T-cell (primary cell): ENCODE data around the gene ZNF215. TPM values are rescaled to one million over a fixed set of nuclear protein-coding genes. Genes with fewer than 3 reads are reported as not detected.

Experiments used
- ATAC-seq, 4 experiments: fragments of 200-7000 bp in 3 of 4; fragments of 150-1000 bp in 1 of 4; cut with Tn5 transposase; replicated peaks in 1 of 4; 1 replicate in 3 of 4; 2 replicates in 1 of 4; pipeline ENCODE4 v1.10.0; 2021; ENCODE audit warnings: moderate library complexity in 3 of 4, mild to moderate bottlenecking in 2 of 4, moderate number of reproducible peaks in 1 of 4
- CTCF ChIA-PET, 2 donors: fragments of 300-600 bp; sonication (Branson Sonifier 250); formaldehyde crosslinking; loops; one replicate each; lab custom pipeline; 2022; ENCODE audit warnings: antibody characterized with exemption in 2 of 2; lab: Charles Lee
- POLR2A ChIA-PET, 2 donors: fragments of 300-600 bp; sonication (Branson Sonifier 250); formaldehyde crosslinking; loops; one replicate each; lab custom pipeline; 2022; ENCODE audit warnings: antibody characterized with exemption in 2 of 2; lab: Charles Lee
- DNase-seq, 35 experiments: peaks; one replicate each; pipeline versions ENCODE4 v3.0.0 to v3.0.0-alpha.2; 2013 to 2023
- H3K27ac ChIP-seq: one replicate; pipeline ENCODE4 v1.5.1; 2013; ENCODE audit warnings: low read length
- H3K27me3 ChIP-seq, 2 experiments: replicated peaks in 1 of 2; 1 replicate in 1 of 2; 2 replicates in 1 of 2; pipeline versions ENCODE4 v1.6.1 to v1.7.0; 2013; ENCODE audit warnings: low read length in 1 of 2, mixed read lengths in 1 of 2; ENCODE audit not compliant: control insufficient read depth in 2 of 2, insufficient read depth in 2 of 2; ENCODE audit errors: extremely low read depth in 1 of 2
- H3K36me3 ChIP-seq, 2 donors: 1 replicate in 1 of 2; 2 replicates in 1 of 2; pipeline versions ENCODE4 v1.6.1 to v1.7.0; 2013; ENCODE audit warnings: low read length in 1 of 2; ENCODE audit not compliant: control insufficient read depth in 2 of 2, insufficient read depth in 1 of 2; ENCODE audit errors: extremely low read depth in 1 of 2
- H3K4me1 ChIP-seq, 2 experiments: 1 replicate in 1 of 2; 2 replicates in 1 of 2; pipeline versions ENCODE4 v1.6.1 to v1.7.0; 2013; ENCODE audit warnings: low read length in 2 of 2, mixed read lengths in 1 of 2; ENCODE audit not compliant: insufficient read depth in 2 of 2, control insufficient read depth in 1 of 2; ENCODE audit errors: extremely low read depth in 1 of 2
- H3K4me3 ChIP-seq, 2 donors: 1 replicate in 1 of 2; 2 replicates in 1 of 2; pipeline versions ENCODE4 v1.5.1 to v1.7.0; 2013; ENCODE audit warnings: mild to moderate bottlenecking in 2 of 2, low read length in 1 of 2, moderate library complexity in 1 of 2; ENCODE audit not compliant: control insufficient read depth in 1 of 2; ENCODE audit errors: extremely low read depth in 1 of 2
- H3K9me3 ChIP-seq: 2 replicates; pipeline ENCODE4 v1.7.0; 2013
- H3K27ac Mint-ChIP-seq, 2 donors: one replicate each; pipeline ENCODE4 v1.8.0; 2020 to 2021; ENCODE audit warnings: mild to moderate bottlenecking in 2 of 2, mixed read lengths in 2 of 2
- H3K27me3 Mint-ChIP-seq, 2 donors: one replicate each; pipeline ENCODE4 v1.8.0; 2021 to 2022; ENCODE audit warnings: mixed read lengths in 2 of 2
- H3K36me3 Mint-ChIP-seq: one replicate; pipeline ENCODE4 v1.8.0; 2021; ENCODE audit warnings: mixed read lengths
- H3K4me1 Mint-ChIP-seq, 3 donors: one replicate each; pipeline ENCODE4 v1.8.0; 2020 to 2022; ENCODE audit warnings: mixed read lengths in 3 of 3, mild to moderate bottlenecking in 1 of 3
- H3K4me3 Mint-ChIP-seq, 3 donors: one replicate each; pipeline ENCODE4 v1.8.0; 2020 to 2022; ENCODE audit warnings: mild to moderate bottlenecking in 3 of 3, mixed read lengths in 3 of 3, moderate library complexity in 3 of 3
- H3K9me3 Mint-ChIP-seq, 3 donors: one replicate each; pipeline ENCODE4 v1.8.0; 2020 to 2022; ENCODE audit warnings: mixed read lengths in 3 of 3
- WGBS: methylation state at CpG from one replicate; pipeline ENCODE4 v1.1.5; 2013; ENCODE audit warnings: missing lambda C conversion rate; ENCODE audit not compliant: insufficient coverage; 5-methylcytosine and 5-hydroxymethylcytosine counted together
- total RNA-seq, 35 experiments: library from RNA in 6 of 35; stranded (reverse) in 6 of 35; fragments of 120-200 nt in 1 of 35; gene quantifications; one replicate each; pipeline versions ENCODE4 v1.2.1 to v1.2.4 and lab custom pipeline; 2013 to 2026

ZNF215 gene
- total RNA-seq, 5 donors from 2014 or later (not counting 1 experiment from before 2014, with no cell fraction given) = 0.10 to 0.70 (median 0.39) TPM; not detected in 1

- H3K4me3 Mint-ChIP-seq = no peak overlapping the region
- peaks cover 0 to 3% of the 10 kb centered on the region in 2 donors for H3K27me3 Mint-ChIP-seq
- DNase-seq (no peak), ATAC-seq (no peak)
- no peaks in the 10 kb centered on the region for H3K4me1 ChIP-seq
- H3K9me3 Mint-ChIP-seq = peaks cover 0 to 7% (median 4%) of the 10 kb centered on the region in 3 donors
- no peaks in the 10 kb centered on the region for H3K9me3 ChIP-seq
- no peak overlapping the region for H3K4me3 ChIP-seq
- CTCF ChIA-PET = no interaction called here
- no peaks in the 10 kb centered on the region for H3K36me3 ChIP-seq
- H3K4me1 Mint-ChIP-seq = no peaks in the 10 kb centered on the region
- no peak overlapping the region for H3K27ac Mint-ChIP-seq
- H3K27me3 ChIP-seq = no peaks in the 10 kb centered on the region
- no peak overlapping the region for H3K27ac ChIP-seq
- POLR2A ChIA-PET = no interaction called here
- H3K36me3 Mint-ChIP-seq = no peaks in the 10 kb centered on the region
Measured at GRCh38 chr11:6988506-6988905, 62.3 kb downstream of the ZNF215 start.

GRCh38 chr11:6991227-6991626 is 65.0 kb downstream of the ZNF215 start:
- Histone ChIP-seq H3K4me1 (no peaks in the 10 kb centered on the region), H3K27ac (no peak overlapping the region), H3K36me3 (no peaks in the 10 kb centered on the region), H3K27me3 (no peaks in the 10 kb centered on the region), H3K9me3 (no peaks in the 10 kb centered on the region), H3K4me3 (no peak overlapping the region)
- no peak overlapping the region for H3K27ac Mint-ChIP-seq
- no peaks in the 10 kb centered on the region for H3K4me1 Mint-ChIP-seq
- no peak overlapping the region for H3K4me3 Mint-ChIP-seq
- ATAC-seq (no peak), DNase-seq (no peak)
- H3K27me3 Mint-ChIP-seq = peaks cover 0 to 3% of the 10 kb centered on the region in 2 donors
- H3K36me3 Mint-ChIP-seq = no peaks in the 10 kb centered on the region
- ChIA-PET CTCF (no interaction called here), POLR2A (no interaction called here)
- 89% methylated on average over 5 of the region's 6 CpGs for WGBS
- H3K9me3 Mint-ChIP-seq = peaks cover 0 to 7% (median 4%) of the 10 kb centered on the region in 3 donors

- no peak overlapping the region for H3K27ac ChIP-seq
- WGBS = 20% methylated on average over 1 of the region's 2 CpGs
- no peak overlapping the region for H3K27ac Mint-ChIP-seq
- POLR2A ChIA-PET = interaction anchor here in 1 of 2 donors (0.5 kb wide), 1 partner anchor 1839 kb away, joined by 3 read pairs; no protein-coding TSS in a partner anchor
- H3K9me3 Mint-ChIP-seq = peaks cover 0 to 2% (median 0%) of the 10 kb centered on the region in 3 donors
- H3K4me3 ChIP-seq = no peak overlapping the region
- H3K4me1 ChIP-seq = no peaks in the 10 kb centered on the region
- H3K36me3 ChIP-seq = no peaks in the 10 kb centered on the region
- H3K36me3 Mint-ChIP-seq = no peaks in the 10 kb centered on the region
- DNase-seq = no peak
- peaks cover 0 to 3% of the 10 kb centered on the region in 2 donors for H3K27me3 Mint-ChIP-seq
- H3K4me1 Mint-ChIP-seq = no peaks in the 10 kb centered on the region
- no peak for ATAC-seq
- H3K27me3 ChIP-seq = no peaks in the 10 kb centered on the region
- CTCF ChIA-PET = no interaction called here
- H3K9me3 ChIP-seq = no peaks in the 10 kb centered on the region
- no peak overlapping the region for H3K4me3 Mint-ChIP-seq
Measured at GRCh38 chr11:6992026-6992425, 65.8 kb downstream of the ZNF215 start.

- Mint-ChIP-seq H3K27me3 (peaks cover 0 to 6% of the 10 kb centered on the region in 2 donors), H3K36me3 (no peaks in the 10 kb centered on the region), H3K4me3 (no peak overlapping the region), H3K27ac (no peak overlapping the region), H3K9me3 (no peaks in the 10 kb centered on the region), H3K4me1 (no peaks in the 10 kb centered on the region)
- Histone ChIP-seq H3K9me3 (no peaks in the 10 kb centered on the region), H3K4me3 (no peak overlapping the region), H3K27me3 (no peaks in the 10 kb centered on the region), H3K27ac (no peak overlapping the region), H3K36me3 (no peaks in the 10 kb centered on the region), H3K4me1 (no peaks in the 10 kb centered on the region)
- WGBS = 44% methylated on average over 5 of the region's 11 CpGs
- no peak for ATAC-seq
- no peak for DNase-seq
- POLR2A ChIA-PET = no interaction called here
- CTCF ChIA-PET = no interaction called here
Measured at GRCh38 chr11:6992457-6993417, 66.5 kb downstream of the ZNF215 start.

- H3K36me3 Mint-ChIP-seq = no peaks in the 10 kb centered on the region
- Histone ChIP-seq H3K27ac (no peak overlapping the region), H3K4me3 (no peak overlapping the region), H3K9me3 (no peaks in the 10 kb centered on the region), H3K36me3 (no peaks in the 10 kb centered on the region), H3K4me1 (no peaks in the 10 kb centered on the region), H3K27me3 (no peaks in the 10 kb centered on the region)
- H3K4me1 Mint-ChIP-seq = no peaks in the 10 kb centered on the region
- H3K27ac Mint-ChIP-seq = no peak overlapping the region
- no peak for ATAC-seq
- peaks cover 13 to 22% of the 10 kb centered on the region in 2 donors for H3K27me3 Mint-ChIP-seq
- no peak for DNase-seq
- H3K9me3 Mint-ChIP-seq = no peaks in the 10 kb centered on the region
- POLR2A ChIA-PET = no interaction called here
- H3K4me3 Mint-ChIP-seq = no peak overlapping the region
- CTCF ChIA-PET = no interaction called here
Measured at GRCh38 chr11:6995703-6996102, 69.5 kb downstream of the ZNF215 start.

- no peaks in the 10 kb centered on the region for H3K36me3 Mint-ChIP-seq
- H3K27ac ChIP-seq = no peak overlapping the region
- no peaks in the 10 kb centered on the region for H3K4me1 ChIP-seq
- no peak overlapping the region for H3K4me3 ChIP-seq
- ChIA-PET CTCF (no interaction called here), POLR2A (no interaction called here)
- H3K27ac Mint-ChIP-seq = no peak overlapping the region
- peaks cover 0 to 2% of the 10 kb centered on the region in 2 experiments for H3K27me3 ChIP-seq
- no CpG with 5 or more reads among the region's 3 CpGs for WGBS
- no peaks in the 10 kb centered on the region for H3K9me3 ChIP-seq
- DNase-seq = no peak
- H3K36me3 ChIP-seq = no peaks in the 10 kb centered on the region
- no peak overlapping the region for H3K4me3 Mint-ChIP-seq
- ATAC-seq = no peak
- H3K9me3 Mint-ChIP-seq = no peaks in the 10 kb centered on the region
- peaks cover 28 to 36% of the 10 kb centered on the region in 2 donors for H3K27me3 Mint-ChIP-seq
- H3K4me1 Mint-ChIP-seq = no peaks in the 10 kb centered on the region
Measured at GRCh38 chr11:7004482-7004881, 78.3 kb downstream of the ZNF215 start.
